OCI-LY3 (cell line): ENCODE results near the gene CDH15.

Experiments used
- EZH2phosphoT487 ChIP-seq: fragments of 200-600 bp; shearing (Covaris generic); IDR thresholded peaks from 2 replicates; pipeline ENCODE4 v1.6.1; 2018; ENCODE audit warnings: antibody characterized with exemption, mixed run types, low read depth
- TF ChIP-seq, protein P1 (sequence below): fragments of 200-600, 300-600 bp; sonication (generic); IDR thresholded peaks from 2 replicates; pipeline ENCODE4 v1.5.1; 2014; ENCODE audit warnings: antibody characterized with exemption, low read length, low read depth

DNA sequence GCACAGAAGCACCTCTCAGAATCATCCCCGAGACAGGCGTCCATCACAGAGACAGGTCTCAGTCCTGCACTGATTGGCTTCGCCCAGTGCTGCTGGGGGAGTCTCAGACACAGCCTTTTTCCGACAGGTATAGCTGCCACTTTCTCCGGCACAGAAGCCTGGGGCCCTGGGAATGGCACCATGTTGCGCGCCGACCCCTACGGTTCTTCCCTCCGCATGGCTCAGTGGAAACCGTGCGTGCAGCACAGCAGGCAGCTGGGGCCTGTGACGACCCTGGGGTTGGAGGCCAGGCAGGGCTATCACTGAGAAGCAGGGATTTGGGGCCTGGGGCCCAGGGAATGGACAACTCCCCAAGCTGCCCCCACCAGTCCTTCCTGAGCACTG is 29.7 kb upstream of the CDH15 start:
- TF ChIP-seq, protein P1, sequence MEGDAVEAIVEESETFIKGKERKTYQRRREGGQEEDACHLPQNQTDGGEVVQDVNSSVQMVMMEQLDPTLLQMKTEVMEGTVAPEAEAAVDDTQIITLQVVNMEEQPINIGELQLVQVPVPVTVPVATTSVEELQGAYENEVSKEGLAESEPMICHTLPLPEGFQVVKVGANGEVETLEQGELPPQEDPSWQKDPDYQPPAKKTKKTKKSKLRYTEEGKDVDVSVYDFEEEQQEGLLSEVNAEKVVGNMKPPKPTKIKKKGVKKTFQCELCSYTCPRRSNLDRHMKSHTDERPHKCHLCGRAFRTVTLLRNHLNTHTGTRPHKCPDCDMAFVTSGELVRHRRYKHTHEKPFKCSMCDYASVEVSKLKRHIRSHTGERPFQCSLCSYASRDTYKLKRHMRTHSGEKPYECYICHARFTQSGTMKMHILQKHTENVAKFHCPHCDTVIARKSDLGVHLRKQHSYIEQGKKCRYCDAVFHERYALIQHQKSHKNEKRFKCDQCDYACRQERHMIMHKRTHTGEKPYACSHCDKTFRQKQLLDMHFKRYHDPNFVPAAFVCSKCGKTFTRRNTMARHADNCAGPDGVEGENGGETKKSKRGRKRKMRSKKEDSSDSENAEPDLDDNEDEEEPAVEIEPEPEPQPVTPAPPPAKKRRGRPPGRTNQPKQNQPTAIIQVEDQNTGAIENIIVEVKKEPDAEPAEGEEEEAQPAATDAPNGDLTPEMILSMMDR = no peak
- TF ChIP-seq EZH2phosphoT487 = no peak
